Pancreas (tissue), 10 donors: ENCODE results near the gene GREB1L. TPM values are rescaled to one million over a fixed set of nuclear protein-coding genes. Genes with fewer than 3 reads are reported as not detected.
"Not testable (repeated sequence)": the region's sequence is repeated elsewhere in the genome, so short reads cannot be mapped to it uniquely, and the experiment has no call there.

Experiments used
- ATAC-seq, 4 donors: fragments of 200-7000 bp; cut with Tn5 transposase; one replicate each; pipeline versions ENCODE4 v1.8.0 to v1.9.1; 2020; ENCODE audit warnings: mild to moderate bottlenecking in 4 of 4, moderate library complexity in 4 of 4
- DNase-seq, 6 donors: peaks; one replicate each; pipeline ENCODE4 v3.0.0-alpha.2; 2020
- FAIRE-seq: peaks from 2 replicates; lab custom pipeline; 2012; peaks lifted over from hg19 to GRCh38; lab: Jason Lieb, UNC
- H3K27ac ChIP-seq, 4 donors: fragments of 200-600 bp; sonication (generic); 1 replicate in 3 of 4; 2 replicates in 1 of 4; pipeline versions ENCODE4 v1.5.0 to v1.8.0; 2020
- H3K27me3 ChIP-seq, 4 donors: fragments of 200-600 bp; one replicate each; pipeline ENCODE4 v1.8.0; 2021
- H3K36me3 ChIP-seq, 3 donors: fragments of 200-600 bp; sonication (generic) in 1 of 3; one replicate each; pipeline versions ENCODE4 v1.5.0 to v1.8.0; 2020 to 2021
- H3K4me1 ChIP-seq, 3 donors: fragments of 200-600 bp; one replicate each; pipeline ENCODE4 v1.8.0; 2021
- H3K4me3 ChIP-seq, 4 donors: fragments of 200-600 bp; sonication (generic) in 2 of 4; one replicate each; pipeline versions ENCODE4 v1.5.0 to v1.8.0; 2020 to 2021
- H3K9me3 ChIP-seq, 4 donors: fragments of 200-600 bp; one replicate each; pipeline ENCODE4 v1.8.0; 2021
- CTCF ChIP-seq, 4 donors: fragments of 200-600 bp; sonication (generic) in 3 of 4; IDR thresholded peaks; one replicate each; pipeline versions ENCODE4 v1.5.0 to v1.8.0; 2021; ENCODE audit warnings: antibody characterized with exemption in 4 of 4
- WGBS, 2 donors: extraction: QIAGEN DNeasy Blood & Tissue Kit; methylation state at CpG; one replicate each; pipeline ENCODE4 v1.1.7; 2013; 5-methylcytosine and 5-hydroxymethylcytosine counted together
- intact Hi-C, 3 donors: fragments of 100-400 bp; cut with DNase I; formaldehyde crosslinking; loops; one replicate each; pipeline versions ENCODE4 v1.11.1 to v1.14.2; 2022
- polyA plus RNA-seq, 2 donors: library from polyadenylated mRNA; stranded (reverse); fragments of 200-250 nt; gene quantifications; one replicate each; pipeline ENCODE4 v1.2.3, GENCODE V29; 2013
- total RNA-seq, 6 donors: library from RNA; stranded (reverse); fragmentation: NEBNext Ultra II Directional in 4 of 6; extraction: Animal tissue kit (Norgen Biotek cat#: 25700) in 4 of 6; gene quantifications; one replicate each; pipeline versions ENCODE4 v1.2.1 to v1.2.4, GENCODE V29; 2021 to 2023
- donor health status: healthy with polysubstance abuse.
- donor health status: DM: no; HTN: no; CAD: no; lungs with moderate emphysema.
- donor health status: DM: no; HTN: no; CAD: no.
- donor health status: control.
- donor health status: control.
- donor health status: Bipolar disorder and iron deficiency.
- donor health status: DM: yes; HTN: yes; CAD: no.
- donor health status: DM: no; HTN: no; CAD: no.
- donor health status: DM: no; HTN: no; CAD: no.
- donor health status: DM: yes; HTN: yes; CAD: no.

GREB1L gene
- total and polyA plus RNA-seq, 8 donors: 0.03 to 0.34 (median 0.19) TPM; not detected in 2

GRCh38 chr18:21275645-21276044 lies 33.6 kb downstream of the GREB1L start:
- no peak for DNase-seq
- Histone ChIP-seq H3K27ac (no peak overlapping the region), H3K4me1 (no peaks in the 10 kb centered on the region), H3K27me3 (no peaks in the 10 kb centered on the region), H3K4me3 (no peak overlapping the region), H3K36me3 (no peaks in the 10 kb centered on the region), H3K9me3 (no peaks in the 10 kb centered on the region)
- intact Hi-C loops: no loop called here
- TF ChIP-seq CTCF (IDR thresholded peaks at IDR 0.05): no peak
- no peak for ATAC-seq
- FAIRE-seq: no peak
- WGBS, 2 donors: 82 to 91% methylated on average over 7 of the region's 7 CpGs

- no peaks in the 10 kb centered on the region for H3K9me3 ChIP-seq
- no peak overlapping the region for H3K4me3 ChIP-seq
- intact Hi-C loops: no loop called here
- no peaks in the 10 kb centered on the region for H3K36me3 ChIP-seq
- WGBS, 2 donors: 88 to 90% methylated on average over 4 of the region's 4 CpGs
- TF ChIP-seq CTCF (IDR thresholded peaks at IDR 0.05): no peak
- FAIRE-seq (no peak), ATAC-seq (no peak), DNase-seq (no peak)
- H3K4me1 ChIP-seq: no peaks in the 10 kb centered on the region
- peaks cover 0 to 4% (median 0%) of the 10 kb centered on the region in 4 donors for H3K27me3 ChIP-seq
- no peak overlapping the region for H3K27ac ChIP-seq
Measured at GRCh38 chr18:21277578-21277977, 35.5 kb downstream of the GREB1L start.

GRCh38 chr18:21278218-21278617 lies 36.2 kb downstream of the GREB1L start:
- 83 to 98% methylated on average over 6 of the region's 6 CpGs for WGBS, 2 donors
- ATAC-seq, H3K4me1 ChIP-seq, H3K27ac ChIP-seq, DNase-seq, H3K9me3 ChIP-seq, FAIRE-seq, H3K36me3 ChIP-seq, H3K27me3 ChIP-seq, intact Hi-C loops, H3K4me3 ChIP-seq: not testable (repeated sequence)

GRCh38 chr18:21281603-21282002 lies 39.6 kb downstream of the GREB1L start:
- Histone ChIP-seq H3K4me1 (no peaks in the 10 kb centered on the region), H3K27me3 (peaks cover 0 to 4% (median 0%) of the 10 kb centered on the region in 4 donors), H3K27ac (no peak overlapping the region), H3K4me3 (no peak overlapping the region), H3K36me3 (no peaks in the 10 kb centered on the region), H3K9me3 (no peaks in the 10 kb centered on the region)
- TF ChIP-seq CTCF (IDR thresholded peaks at IDR 0.05): no peak
- intact Hi-C loops: no loop called here
- ATAC-seq (no peak), FAIRE-seq (no peak), DNase-seq (no peak)

GRCh38 chr18:21284540-21284939 lies 42.5 kb downstream of the GREB1L start:
- Histone ChIP-seq H3K4me3 (no peak overlapping the region), H3K4me1 (no peaks in the 10 kb centered on the region), H3K27ac (no peak overlapping the region), H3K27me3 (peaks cover 0 to 8% (median 0%) of the 10 kb centered on the region in 4 donors), H3K9me3 (no peaks in the 10 kb centered on the region), H3K36me3 (no peaks in the 10 kb centered on the region)
- FAIRE-seq (no peak), DNase-seq (no peak), ATAC-seq (no peak)
- WGBS, 2 donors: 68 to 73% methylated on average over 3 of the region's 3 CpGs
- no peak for TF ChIP-seq CTCF (IDR thresholded peaks at IDR 0.05)
- intact Hi-C loops: no loop called here
